Measurements from ENCODE around the gene KCNT2.

- TF ChIP-seq CREB5 (CRISPR knock-in tag; IDR thresholded peaks at IDR 0.05) (no peak), CTCF (IDR thresholded peaks at IDR 0.05 in 2 of 3, conservative IDR thresholded peaks at IDR 0.05 in 1 of 3; ENCODE audit: insufficient read depth in 2 of 3, low read depth in 1 of 3, low read length in 3 of 3) (no peak), EGR1 (conservative IDR thresholded peaks at IDR 0.05) (no peak)
Measured at GRCh38 chr1:196464480-196464941, 143.7 kb downstream of the KCNT2 start.
